ENCODE results near the gene DLX2. TPM values are rescaled to one million over a fixed set of nuclear protein-coding genes. Genes with fewer than 3 reads are reported as not detected.
"Not testable (repeated sequence)": the region's sequence is repeated elsewhere in the genome, so short reads cannot be mapped to it uniquely, and the experiment has no call there.

Gene DLX2
- total RNA-seq, 2 donors from 2014 or later = not detected

DNA sequence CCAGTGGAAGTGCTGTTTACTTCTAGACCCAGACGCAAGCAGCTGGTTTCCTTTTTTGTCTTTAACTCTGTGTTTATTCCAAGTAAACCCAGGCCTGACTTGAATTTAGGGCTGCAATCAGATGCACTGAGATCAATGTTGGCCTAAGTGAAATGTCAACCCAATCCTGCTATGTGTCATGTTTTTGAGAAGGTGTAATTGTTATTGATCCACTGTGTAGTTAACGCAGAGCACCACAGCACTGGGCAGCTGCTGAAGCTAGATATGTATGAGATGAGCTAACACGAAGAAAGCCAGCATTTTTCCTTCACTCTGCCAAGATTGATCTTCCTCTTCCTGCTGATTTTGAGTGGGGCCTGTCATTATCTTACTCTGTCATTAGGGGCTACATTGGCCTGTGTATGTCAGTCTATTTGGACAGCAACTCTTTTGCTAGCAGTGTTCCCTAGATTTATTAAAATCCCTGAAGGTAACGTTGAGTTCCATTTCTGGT, 36.3 kb downstream of the DLX2 start:
- no peaks in the 10 kb centered on the region for H3K27me3 ChIP-seq
- H3K9me3 ChIP-seq = no peaks in the 10 kb centered on the region
- H3K27ac ChIP-seq = no peak overlapping the region
- intact Hi-C loops (cut with DNase I) = no loop called here
- no peak for TF ChIP-seq POLR2A (IDR thresholded peaks at IDR 0.05)
- TF ChIP-seq, protein P1, sequence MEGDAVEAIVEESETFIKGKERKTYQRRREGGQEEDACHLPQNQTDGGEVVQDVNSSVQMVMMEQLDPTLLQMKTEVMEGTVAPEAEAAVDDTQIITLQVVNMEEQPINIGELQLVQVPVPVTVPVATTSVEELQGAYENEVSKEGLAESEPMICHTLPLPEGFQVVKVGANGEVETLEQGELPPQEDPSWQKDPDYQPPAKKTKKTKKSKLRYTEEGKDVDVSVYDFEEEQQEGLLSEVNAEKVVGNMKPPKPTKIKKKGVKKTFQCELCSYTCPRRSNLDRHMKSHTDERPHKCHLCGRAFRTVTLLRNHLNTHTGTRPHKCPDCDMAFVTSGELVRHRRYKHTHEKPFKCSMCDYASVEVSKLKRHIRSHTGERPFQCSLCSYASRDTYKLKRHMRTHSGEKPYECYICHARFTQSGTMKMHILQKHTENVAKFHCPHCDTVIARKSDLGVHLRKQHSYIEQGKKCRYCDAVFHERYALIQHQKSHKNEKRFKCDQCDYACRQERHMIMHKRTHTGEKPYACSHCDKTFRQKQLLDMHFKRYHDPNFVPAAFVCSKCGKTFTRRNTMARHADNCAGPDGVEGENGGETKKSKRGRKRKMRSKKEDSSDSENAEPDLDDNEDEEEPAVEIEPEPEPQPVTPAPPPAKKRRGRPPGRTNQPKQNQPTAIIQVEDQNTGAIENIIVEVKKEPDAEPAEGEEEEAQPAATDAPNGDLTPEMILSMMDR (IDR thresholded peaks at IDR 0.05) = no peak
- H3K4me1 ChIP-seq = no peaks in the 10 kb centered on the region
- no peak for ATAC-seq
- H3K4me3 ChIP-seq = no peak overlapping the region
- 82% methylated on average over 4 of the region's 4 CpGs for WGBS, 2 donors
- no peaks in the 10 kb centered on the region for H3K36me3 ChIP-seq (replicated peaks in 1 of 2; ENCODE audit: insufficient read depth in 1 of 2, low read depth in 2 of 2)
- DNase-seq = no peak

DNA sequence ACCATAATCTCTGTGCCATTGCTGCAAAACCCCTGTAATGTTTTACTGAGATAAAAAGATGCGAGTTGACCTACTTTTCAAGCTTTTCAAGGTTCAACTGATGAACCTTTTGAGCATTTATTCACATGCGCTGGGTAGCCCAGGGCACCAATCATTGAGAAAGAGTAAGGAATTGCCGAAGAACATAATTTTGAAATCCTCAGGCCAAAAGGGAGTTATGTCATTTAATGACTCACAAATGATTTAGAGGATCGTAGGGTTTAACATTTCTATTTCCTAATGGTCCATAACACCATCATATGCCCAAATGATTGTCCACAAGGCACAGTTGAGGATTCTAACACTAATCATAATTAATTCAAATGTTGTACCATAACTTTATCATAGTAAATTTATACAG, 37.6 kb downstream of the DLX2 start:
- ATAC-seq (no peak), DNase-seq (no peak)
- Histone ChIP-seq H3K4me1 (no peaks in the 10 kb centered on the region), H3K9me3 (no peaks in the 10 kb centered on the region), H3K36me3 (replicated peaks in 1 of 2; ENCODE audit: insufficient read depth in 1 of 2, low read depth in 2 of 2) (no peaks in the 10 kb centered on the region), H3K27me3 (no peaks in the 10 kb centered on the region), H3K27ac (no peak overlapping the region), H3K4me3 (no peak overlapping the region)
- 75 to 84% methylated on average over 4 of the region's 4 CpGs for WGBS, 2 donors
- TF ChIP-seq, protein P1 (IDR thresholded peaks at IDR 0.05) = no peak
- TF ChIP-seq POLR2A (IDR thresholded peaks at IDR 0.05) = no peak
- intact Hi-C loops (cut with DNase I) = no loop called here

DNA sequence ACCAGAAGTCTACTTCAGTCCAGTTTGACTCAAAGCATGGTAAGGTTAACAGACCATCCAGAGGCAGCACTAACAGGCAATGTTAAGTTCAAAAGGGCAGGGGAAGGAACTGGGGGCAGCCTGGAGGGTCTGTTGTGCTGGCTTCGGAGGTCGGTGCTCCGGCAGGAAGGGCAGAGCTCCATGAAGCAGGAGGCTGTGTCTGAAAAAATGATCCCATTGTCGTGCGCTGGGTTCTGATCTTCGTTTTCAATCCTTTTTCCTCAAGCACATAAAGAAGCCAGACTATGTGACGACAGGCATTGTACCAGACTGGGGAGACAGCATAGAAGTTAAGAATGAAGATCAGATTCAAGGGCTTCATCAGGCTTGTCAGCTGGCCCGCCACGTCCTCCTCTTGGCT, 39.3 kb downstream of the DLX2 start:
- Histone ChIP-seq H3K4me3 (no peak overlapping the region), H3K9me3 (no peaks in the 10 kb centered on the region), H3K27me3 (no peaks in the 10 kb centered on the region), H3K27ac (no peak overlapping the region), H3K4me1 (no peaks in the 10 kb centered on the region), H3K36me3 (replicated peaks in 1 of 2; ENCODE audit: insufficient read depth in 1 of 2, low read depth in 2 of 2) (no peaks in the 10 kb centered on the region)
- intact Hi-C loops (cut with DNase I) = no loop called here
- 85 to 92% methylated on average over 9 of the region's 9 CpGs for WGBS, 2 donors
- TF ChIP-seq POLR2A (IDR thresholded peaks at IDR 0.05) = no peak
- TF ChIP-seq, protein P1 (IDR thresholded peaks at IDR 0.05) = no peak
- no peak for ATAC-seq
- no peak for DNase-seq

DNA sequence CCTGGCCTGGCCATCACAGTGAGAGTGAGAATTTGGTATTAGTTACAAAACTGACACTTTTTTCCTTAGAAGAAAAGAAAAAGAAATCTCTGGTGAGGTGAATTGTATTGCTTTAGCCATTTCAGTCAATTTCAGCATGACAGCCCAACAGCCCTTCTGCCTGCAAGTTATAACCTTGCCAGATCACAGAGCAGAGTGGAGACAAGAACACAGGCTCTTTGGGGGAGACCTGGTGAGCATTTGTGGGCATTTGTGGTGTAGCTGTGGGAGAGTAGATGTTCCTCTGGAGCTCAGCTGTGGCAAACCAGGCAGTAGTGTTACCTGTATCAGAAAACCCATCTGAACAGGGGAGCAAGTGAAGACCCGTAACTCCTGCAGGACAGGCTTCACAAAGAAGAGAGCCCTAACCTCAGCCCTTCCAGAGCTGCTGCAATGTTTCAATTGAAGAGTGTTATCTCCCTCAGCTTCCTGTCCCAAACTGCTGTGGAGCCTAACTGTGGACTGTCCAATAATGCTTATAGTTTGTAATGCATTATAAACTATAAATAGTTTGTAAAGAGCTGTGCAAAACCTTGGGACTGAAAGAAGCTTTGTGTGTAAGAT, 40.2 kb downstream of the DLX2 start:
- no peak for TF ChIP-seq POLR2A (IDR thresholded peaks at IDR 0.05)
- TF ChIP-seq, protein P1 (IDR thresholded peaks at IDR 0.05) = no peak

DNA sequence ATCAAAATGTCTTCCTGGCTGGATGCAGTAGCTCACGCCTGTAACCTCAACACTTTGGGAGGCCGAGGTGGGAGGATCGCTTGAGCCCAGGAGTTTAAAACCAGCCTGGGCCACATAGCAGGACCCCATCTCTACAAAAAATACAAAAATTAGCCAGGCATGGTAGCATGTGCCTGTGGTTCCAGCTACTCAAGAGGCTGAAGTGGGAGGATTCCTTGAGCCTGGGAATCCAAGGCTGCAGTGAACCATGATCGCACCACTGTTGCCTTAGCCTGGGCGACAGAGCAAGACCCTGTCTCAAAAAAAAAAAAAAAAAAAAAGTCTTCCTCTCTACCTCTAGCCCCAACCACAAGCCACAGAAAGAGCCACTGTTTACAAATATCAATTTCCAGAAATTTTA, 42.6 kb downstream of the DLX2 start:
- WGBS, 2 donors = 90 to 96% methylated on average over 5 of the region's 5 CpGs

More for the DNA sequence above, 40.2 kb downstream of the DLX2 start:
- Histone ChIP-seq H3K36me3 (replicated peaks in 1 of 2; ENCODE audit: insufficient read depth in 1 of 2, low read depth in 2 of 2) (no peaks in the 10 kb centered on the region), H3K4me3 (no peak overlapping the region), H3K27me3 (no peaks in the 10 kb centered on the region), H3K9me3 (no peaks in the 10 kb centered on the region), H3K27ac (no peak overlapping the region), H3K4me1 (no peaks in the 10 kb centered on the region)
- no peak for ATAC-seq
- intact Hi-C loops (cut with DNase I) = no loop called here
- WGBS, 2 donors = 100% methylated on average over 1 of the region's 1 CpG
- DNase-seq = no peak

More for the DNA sequence above, 42.6 kb downstream of the DLX2 start:
- H3K4me1 ChIP-seq; H3K27me3 ChIP-seq; ATAC-seq; H3K36me3 ChIP-seq (replicated peaks in 1 of 2; ENCODE audit: insufficient read depth in 1 of 2, low read depth in 2 of 2); H3K9me3 ChIP-seq; H3K4me3 ChIP-seq; intact Hi-C loops (cut with DNase I); H3K27ac ChIP-seq; DNase-seq: not testable (repeated sequence)
